RPMI8226 (cell line): Measurements from ENCODE around the gene PTPRK.

Source experiments
- DNase-seq: peaks from one replicate; pipeline ENCODE4 v3.0.0-alpha.2; 2015

Gene PTPRK

GRCh38 chr6:128172752-128173682 lies 347.4 kb downstream of the PTPRK start:
- no peak for DNase-seq

GRCh38 chr6:128172081-128172480 lies 348.3 kb downstream of the PTPRK start:
- no peak for DNase-seq

- no peak for DNase-seq
These were observed 349.2 kb downstream of the PTPRK start for GRCh38 chr6:128171182-128171581.

GRCh38 chr6:128168244-128168643 lies 352.2 kb downstream of the PTPRK start:
- DNase-seq = no peak

- DNase-seq = no peak
These were observed 352.8 kb downstream of the PTPRK start for GRCh38 chr6:128167552-128167951.

GRCh38 chr6:128164254-128164653 lies 356.1 kb downstream of the PTPRK start:
- no peak for DNase-seq

- no peak for DNase-seq
These were observed 358.0 kb downstream of the PTPRK start for GRCh38 chr6:128162423-128162822.

GRCh38 chr6:128161839-128162238 lies 358.6 kb downstream of the PTPRK start:
- DNase-seq = no peak

GRCh38 chr6:128161263-128161662 lies 359.1 kb downstream of the PTPRK start:
- DNase-seq = no peak

GRCh38 chr6:128158496-128158895 lies 361.9 kb downstream of the PTPRK start:
- no peak for DNase-seq

- no peak for DNase-seq
These were observed 363.9 kb downstream of the PTPRK start for GRCh38 chr6:128156321-128157111.

- DNase-seq = no peak
These were observed 364.6 kb downstream of the PTPRK start for GRCh38 chr6:128155826-128156225.

GRCh38 chr6:128152551-128152950 lies 367.8 kb downstream of the PTPRK start:
- DNase-seq = no peak

- DNase-seq = no peak
These were observed 370.0 kb downstream of the PTPRK start for GRCh38 chr6:128150376-128150775.

GRCh38 chr6:128149796-128150195 lies 370.6 kb downstream of the PTPRK start:
- no peak for DNase-seq

- no peak for DNase-seq
These were observed 376.1 kb downstream of the PTPRK start for GRCh38 chr6:128144320-128144719.

GRCh38 chr6:128141932-128142331 lies 378.5 kb downstream of the PTPRK start:
- DNase-seq = no peak

- DNase-seq = no peak
These were observed 380.9 kb downstream of the PTPRK start for GRCh38 chr6:128139519-128139918.

- DNase-seq = no peak
These were observed 381.7 kb downstream of the PTPRK start for GRCh38 chr6:128138694-128139093.

- no peak for DNase-seq
These were observed 385.1 kb downstream of the PTPRK start for GRCh38 chr6:128135325-128135724.

GRCh38 chr6:128131566-128131965 lies 388.8 kb downstream of the PTPRK start:
- no peak for DNase-seq

GRCh38 chr6:128131036-128131435 lies 389.4 kb downstream of the PTPRK start:
- DNase-seq = no peak

- DNase-seq = no peak
These were observed 390.7 kb downstream of the PTPRK start for GRCh38 chr6:128129679-128130078.

GRCh38 chr6:128127650-128128049 lies 392.7 kb downstream of the PTPRK start:
- DNase-seq = no peak
